CD4-positive, alpha-beta T cell (primary cell): Measurements from ENCODE around the gene CDH10. TPM values are rescaled to one million over a fixed set of nuclear protein-coding genes. Genes with fewer than 3 reads are reported as not detected.

Source experiments
- ATAC-seq: fragments of 200-7000 bp; cut with Tn5 transposase; one replicate; pipeline ENCODE4 v1.10.0; 2022; ENCODE audit warnings: mild to moderate bottlenecking; ENCODE audit not compliant: poor library complexity
- CTCF ChIA-PET: fragments of 350-600 bp; sonication (Branson Sonifier 250); formaldehyde crosslinking; loops from one replicate; lab custom pipeline; 2021; ENCODE audit warnings: antibody characterized with exemption, inconsistent platforms; lab: Charles Lee
- POLR2A ChIA-PET: fragments of 350-600 bp; sonication (Branson Sonifier 250); formaldehyde crosslinking; loops from one replicate; lab custom pipeline; 2021; ENCODE audit warnings: antibody characterized with exemption, inconsistent platforms; lab: Charles Lee
- DNase-seq, 14 experiments: peaks; one replicate each; pipeline ENCODE4 v3.0.0-alpha.2; 2013 to 2020; ENCODE audit warnings: mixed read lengths in 2 of 14
- H3K27ac ChIP-seq, 2 donors: one replicate each; pipeline versions ENCODE4 v1.5.1 to v1.7.0; 2013; ENCODE audit warnings: low read length in 2 of 2, low read depth in 1 of 2, mild to moderate bottlenecking in 1 of 2
- H3K27me3 ChIP-seq, 2 experiments: 1 replicate in 1 of 2; 2 replicates in 1 of 2; pipeline versions ENCODE4 v1.6.1 to v1.7.0; 2013; ENCODE audit warnings: low read length in 2 of 2, control low read depth in 1 of 2, mild to moderate bottlenecking in 1 of 2, moderate library complexity in 1 of 2; ENCODE audit not compliant: insufficient read depth in 2 of 2, control insufficient read depth in 1 of 2
- H3K36me3 ChIP-seq: one replicate; pipeline ENCODE4 v1.6.1; 2013; ENCODE audit warnings: low read length, control low read depth; ENCODE audit not compliant: insufficient read depth
- H3K4me1 ChIP-seq: one replicate; pipeline ENCODE4 v1.6.1; 2013; ENCODE audit warnings: low read length, control low read depth; ENCODE audit not compliant: insufficient read depth
- H3K4me3 ChIP-seq: one replicate; pipeline ENCODE4 v1.5.1; 2013; ENCODE audit warnings: mild to moderate bottlenecking, low read length, moderate library complexity
- H3K9me3 ChIP-seq, 2 experiments: 1 replicate in 1 of 2; 2 replicates in 1 of 2; pipeline versions ENCODE4 v1.6.1 to v1.7.0; 2013; ENCODE audit warnings: low read length in 2 of 2, mild to moderate bottlenecking in 2 of 2, control low read depth in 1 of 2, moderate library complexity in 1 of 2; ENCODE audit not compliant: control insufficient read depth in 1 of 2, insufficient read depth in 1 of 2
- H3K27ac Mint-ChIP-seq: one replicate; pipeline ENCODE4 v1.8.0; 2020; ENCODE audit warnings: mixed read lengths
- H3K27me3 Mint-ChIP-seq: one replicate; pipeline ENCODE4 v1.8.0; 2021; ENCODE audit warnings: mixed read lengths
- H3K36me3 Mint-ChIP-seq: one replicate; pipeline ENCODE4 v1.8.0; 2021; ENCODE audit warnings: low read depth, mixed read lengths
- H3K4me1 Mint-ChIP-seq: one replicate; pipeline ENCODE4 v1.8.0; 2021; ENCODE audit warnings: low read depth, mixed read lengths
- H3K4me3 Mint-ChIP-seq: one replicate; pipeline ENCODE4 v1.8.0; 2020; ENCODE audit warnings: mild to moderate bottlenecking, mixed read lengths
- H3K9me3 Mint-ChIP-seq: one replicate; pipeline ENCODE4 v1.8.0; 2020; ENCODE audit warnings: mixed read lengths
- intact Hi-C, 2 experiments: fragments of 100-400 bp; cut with DNase I in 1 of 2; cut with micrococcal nuclease in 1 of 2; formaldehyde crosslinking; loops; one replicate each; pipeline versions ENCODE4 v1.15.1 to v1.9.0; 2023 to 2025; cut with DNase I, micrococcal nuclease
- total RNA-seq, 174 experiments: library from RNA in 2 of 174; stranded (reverse) in 2 of 174; gene quantifications; one replicate each; pipeline ENCODE4 v1.2.3 and lab custom pipeline; 2021 to 2026
- TF ChIP-seq, protein P1 (sequence below): fragments of 200-600 bp; IDR thresholded peaks from one replicate; pipeline ENCODE4 v1.8.0; 2022; ENCODE audit warnings: antibody characterized with exemption, mild to moderate bottlenecking

The CDH10 gene
- total RNA-seq, 2 experiments from 2014 or later: not detected

DNA sequence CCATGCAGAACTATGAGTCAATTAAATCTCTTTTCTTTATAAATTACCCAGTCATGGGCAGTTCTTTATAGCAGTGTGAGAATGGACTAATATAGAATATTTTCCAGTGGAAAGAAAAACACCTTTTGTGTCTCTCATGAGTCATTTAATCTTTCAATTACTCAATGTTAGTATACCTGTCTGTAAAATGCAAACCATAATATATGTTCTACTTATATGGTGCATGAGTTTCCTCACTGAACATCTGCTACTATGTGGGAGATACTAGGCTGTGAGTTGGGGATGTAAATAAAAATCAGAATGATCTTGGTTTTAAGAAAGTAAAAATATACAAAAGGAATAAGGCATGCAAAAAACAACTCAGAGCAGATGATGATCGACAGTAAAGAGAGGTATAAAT is 15.0 kb downstream of the CDH10 start:
- Mint-ChIP-seq H3K36me3 (no peaks in the 10 kb centered on the region), H3K27me3 (no peaks in the 10 kb centered on the region), H3K9me3 (peaks cover 6% of the 10 kb centered on the region), H3K4me3 (no peak overlapping the region), H3K27ac (no peak overlapping the region), H3K4me1 (no peaks in the 10 kb centered on the region)
- Histone ChIP-seq H3K27ac (no peak overlapping the region), H3K4me3 (no peak overlapping the region), H3K4me1 (no peaks in the 10 kb centered on the region), H3K27me3 (no peaks in the 10 kb centered on the region), H3K36me3 (no peaks in the 10 kb centered on the region), H3K9me3 (no peaks in the 10 kb centered on the region)
- DNase-seq (no peak), ATAC-seq (no peak)
- intact Hi-C loops: no loop called here
- ChIA-PET CTCF (no interaction called here), POLR2A (no interaction called here)
- TF ChIP-seq, protein P1, sequence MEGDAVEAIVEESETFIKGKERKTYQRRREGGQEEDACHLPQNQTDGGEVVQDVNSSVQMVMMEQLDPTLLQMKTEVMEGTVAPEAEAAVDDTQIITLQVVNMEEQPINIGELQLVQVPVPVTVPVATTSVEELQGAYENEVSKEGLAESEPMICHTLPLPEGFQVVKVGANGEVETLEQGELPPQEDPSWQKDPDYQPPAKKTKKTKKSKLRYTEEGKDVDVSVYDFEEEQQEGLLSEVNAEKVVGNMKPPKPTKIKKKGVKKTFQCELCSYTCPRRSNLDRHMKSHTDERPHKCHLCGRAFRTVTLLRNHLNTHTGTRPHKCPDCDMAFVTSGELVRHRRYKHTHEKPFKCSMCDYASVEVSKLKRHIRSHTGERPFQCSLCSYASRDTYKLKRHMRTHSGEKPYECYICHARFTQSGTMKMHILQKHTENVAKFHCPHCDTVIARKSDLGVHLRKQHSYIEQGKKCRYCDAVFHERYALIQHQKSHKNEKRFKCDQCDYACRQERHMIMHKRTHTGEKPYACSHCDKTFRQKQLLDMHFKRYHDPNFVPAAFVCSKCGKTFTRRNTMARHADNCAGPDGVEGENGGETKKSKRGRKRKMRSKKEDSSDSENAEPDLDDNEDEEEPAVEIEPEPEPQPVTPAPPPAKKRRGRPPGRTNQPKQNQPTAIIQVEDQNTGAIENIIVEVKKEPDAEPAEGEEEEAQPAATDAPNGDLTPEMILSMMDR: no peak

DNA sequence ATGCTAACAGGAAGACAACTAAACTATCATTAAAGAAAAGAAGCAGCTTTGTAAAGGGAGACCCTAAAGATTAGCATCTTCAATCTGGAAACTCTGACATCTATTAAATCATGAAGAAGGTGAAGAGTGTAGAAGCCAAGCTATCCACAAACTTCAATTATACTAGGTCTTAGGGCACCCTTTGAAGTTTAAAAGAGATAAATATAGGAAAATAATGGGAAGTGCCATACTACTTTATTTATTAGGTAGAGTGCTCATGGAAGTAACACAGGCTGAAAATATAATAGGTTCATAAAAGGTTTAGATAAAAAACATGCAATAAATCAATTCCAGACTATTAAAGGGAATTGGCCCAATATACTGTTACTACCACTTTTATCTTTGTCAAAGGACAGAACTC is 19.9 kb downstream of the CDH10 start:
- H3K4me3 Mint-ChIP-seq: no peak overlapping the region
- H3K36me3 ChIP-seq: no peaks in the 10 kb centered on the region
- H3K27ac Mint-ChIP-seq: no peak overlapping the region
- H3K27me3 Mint-ChIP-seq: no peaks in the 10 kb centered on the region
- DNase-seq (no peak), ATAC-seq (no peak)
- TF ChIP-seq, protein P1: no peak
- H3K27me3 ChIP-seq: no peaks in the 10 kb centered on the region
- H3K36me3 Mint-ChIP-seq: no peaks in the 10 kb centered on the region
- no peaks in the 10 kb centered on the region for H3K4me1 ChIP-seq
- no peaks in the 10 kb centered on the region for H3K9me3 ChIP-seq
- no peak overlapping the region for H3K4me3 ChIP-seq
- intact Hi-C loops: no loop called here
- CTCF ChIA-PET: no interaction called here
- POLR2A ChIA-PET: no interaction called here
- H3K9me3 Mint-ChIP-seq: peaks cover 8% of the 10 kb centered on the region
- H3K4me1 Mint-ChIP-seq: no peaks in the 10 kb centered on the region
- H3K27ac ChIP-seq: no peak overlapping the region

DNA sequence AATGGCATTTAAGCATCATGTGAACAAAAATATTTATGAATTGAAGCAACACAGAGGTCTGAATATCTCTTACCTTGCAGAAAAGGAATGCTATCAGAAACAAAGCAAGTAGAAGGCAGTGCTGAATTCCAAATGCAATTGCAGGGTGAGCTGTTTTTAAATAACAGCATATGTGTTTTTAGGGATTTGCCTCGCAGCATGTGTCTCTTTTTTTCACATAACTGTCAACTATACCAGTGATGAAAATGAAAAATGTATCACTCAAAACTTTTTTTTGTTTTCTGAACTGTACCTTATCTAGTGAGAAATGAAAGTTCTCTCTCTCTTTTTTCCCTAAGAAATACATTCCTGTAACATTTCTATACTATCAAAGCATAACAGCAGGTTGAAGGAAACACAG is 21.2 kb downstream of the CDH10 start:
- Histone ChIP-seq H3K27me3 (no peaks in the 10 kb centered on the region), H3K4me1 (no peaks in the 10 kb centered on the region), H3K27ac (no peak overlapping the region), H3K9me3 (peaks cover 0 to 5% of the 10 kb centered on the region in 2 experiments), H3K36me3 (no peaks in the 10 kb centered on the region), H3K4me3 (no peak overlapping the region)
- Mint-ChIP-seq H3K4me3 (no peak overlapping the region), H3K27ac (no peak overlapping the region), H3K36me3 (no peaks in the 10 kb centered on the region), H3K27me3 (no peaks in the 10 kb centered on the region), H3K4me1 (no peaks in the 10 kb centered on the region), H3K9me3 (peaks cover 3% of the 10 kb centered on the region)
- intact Hi-C loops: no loop called here
- ChIA-PET POLR2A (no interaction called here), CTCF (no interaction called here)
- DNase-seq: no peak
- TF ChIP-seq, protein P1: no peak
- no peak for ATAC-seq
